Common myeloid progenitor, CD34-positive (primary cell): Measurements from ENCODE around the gene SRL.

ENCODE experiments used
- CTCF ChIA-PET: fragments of 350-600 bp; sonication (Branson Sonifier 250); formaldehyde crosslinking; loops from one replicate; lab custom pipeline; 2021; ENCODE audit warnings: antibody characterized with exemption; lab: Charles Lee
- POLR2A ChIA-PET: fragments of 350-600 bp; sonication (Branson Sonifier 250); formaldehyde crosslinking; loops from one replicate; lab custom pipeline; 2021; ENCODE audit warnings: antibody characterized with exemption; lab: Charles Lee
- DNase-seq, 3 donors: peaks; one replicate each; pipeline versions ENCODE4 v3.0.0 to v3.0.0-alpha.2; 2013
- H3K27ac ChIP-seq, 2 experiments: 1 replicate in 1 of 2; 2 replicates in 1 of 2; pipeline ENCODE4 v1.7.0; 2013; ENCODE audit warnings: inconsistent platforms in 2 of 2, low read length in 2 of 2, mild to moderate bottlenecking in 2 of 2, low read depth in 1 of 2, moderate library complexity in 1 of 2; ENCODE audit not compliant: severe bottlenecking in 2 of 2, insufficient read depth in 1 of 2, poor library complexity in 1 of 2
- H3K27me3 ChIP-seq, 5 experiments: replicated peaks in 2 of 5; 1 replicate in 3 of 5; 2 replicates in 2 of 5; pipeline versions ENCODE4 v1.6.1 to v1.7.0; 2013; ENCODE audit warnings: low read length in 4 of 5, mild to moderate bottlenecking in 2 of 5, moderate library complexity in 2 of 5, inconsistent platforms in 1 of 5; ENCODE audit not compliant: insufficient read depth in 5 of 5, control insufficient read depth in 4 of 5
- H3K36me3 ChIP-seq, 4 experiments: 1 replicate in 2 of 4; 2 replicates in 2 of 4; pipeline versions ENCODE4 v1.6.1 to v1.7.0; 2013; ENCODE audit warnings: low read length in 3 of 4, control low read depth in 1 of 4, mild to moderate bottlenecking in 1 of 4; ENCODE audit not compliant: control insufficient read depth in 4 of 4, insufficient read depth in 4 of 4
- H3K4me1 ChIP-seq, 4 experiments: 1 replicate in 3 of 4; 2 replicates in 1 of 4; pipeline versions ENCODE4 v1.6.1 to v1.7.1; 2013; ENCODE audit warnings: low read length in 3 of 4, mild to moderate bottlenecking in 3 of 4, control low read depth in 1 of 4, inconsistent platforms in 1 of 4, moderate library complexity in 1 of 4; ENCODE audit not compliant: control insufficient read depth in 4 of 4, insufficient read depth in 4 of 4; ENCODE audit errors: control extremely low read depth in 1 of 4
- H3K4me3 ChIP-seq, 7 experiments: 1 replicate in 4 of 7; 2 replicates in 3 of 7; pipeline versions ENCODE4 v1.5.1 to v1.7.0; 2013; ENCODE audit warnings: mild to moderate bottlenecking in 7 of 7, low read length in 6 of 7, moderate library complexity in 6 of 7, inconsistent platforms in 2 of 7, low read depth in 2 of 7, control low read depth in 1 of 7; ENCODE audit not compliant: insufficient read depth in 4 of 7, control insufficient read depth in 1 of 7; ENCODE audit errors: extremely low read depth in 1 of 7
- H3K9me3 ChIP-seq, 5 experiments: 1 replicate in 4 of 5; 2 replicates in 1 of 5; pipeline versions ENCODE4 v1.6.1 to v1.7.1; 2013; ENCODE audit warnings: low read length in 4 of 5, mild to moderate bottlenecking in 2 of 5, inconsistent platforms in 1 of 5, low read depth in 1 of 5, moderate library complexity in 1 of 5; ENCODE audit not compliant: control insufficient read depth in 4 of 5, insufficient read depth in 2 of 5; ENCODE audit errors: control extremely low read depth in 1 of 5
- WGBS: methylation state at CpG from one replicate; pipeline ENCODE4 v1.1.5; 2013; ENCODE audit not compliant: insufficient coverage; 5-methylcytosine and 5-hydroxymethylcytosine counted together

The SRL gene

GRCh38 chr16:4200000-4200780, 41.7 kb downstream of the SRL start:
- H3K4me3 ChIP-seq = peak overlapping the region in 2 of 7 experiments; percentile 15 to 33
- WGBS = 20% methylated on average over 13 of the region's 15 CpGs
- peak; percentile 66 to 72 (median 66) for DNase-seq
- peaks cover 0 to 9% (median 7%) of the 10 kb centered on the region in 4 experiments for H3K4me1 ChIP-seq
- H3K27ac ChIP-seq = no peak overlapping the region
- no peaks in the 10 kb centered on the region for H3K9me3 ChIP-seq
- POLR2A ChIA-PET = no interaction called here
- H3K36me3 ChIP-seq = no peaks in the 10 kb centered on the region
- no peaks in the 10 kb centered on the region for H3K27me3 ChIP-seq
- CTCF ChIA-PET = interaction anchor here (0.7 to 2.7 kb wide), 17 partner anchors 9 to 139 kb away, joined by 3 to 13 read pairs (median 4); no protein-coding TSS in a partner anchor

GRCh38 chr16:4198816-4199215, 43.1 kb downstream of the SRL start:
- no peak for DNase-seq
- Histone ChIP-seq H3K4me1 (peaks cover 3 to 21% (median 17%) of the 10 kb centered on the region in 4 experiments), H3K36me3 (no peaks in the 10 kb centered on the region), H3K27me3 (no peaks in the 10 kb centered on the region), H3K9me3 (no peaks in the 10 kb centered on the region), H3K27ac (no peak overlapping the region), H3K4me3 (no peak overlapping the region)
- POLR2A ChIA-PET = interaction anchor here (0.5 kb wide), 1 partner anchor 647 kb away, joined by 3 read pairs; no protein-coding TSS in a partner anchor
- CTCF ChIA-PET = interaction anchor here (0.8 to 2.7 kb wide), 5 partner anchors 15 to 129 kb away, joined by 3 to 13 read pairs (median 3); no protein-coding TSS in a partner anchor
- 90% methylated on average over 2 of the region's 4 CpGs for WGBS

GRCh38 chr16:4194661-4195060, 47.2 kb downstream of the SRL start:
- DNase-seq = peak; percentile 17 to 56 (median 53)
- Histone ChIP-seq H3K27me3 (peaks cover 0 to 1% (median 0%) of the 10 kb centered on the region in 5 experiments), H3K9me3 (no peaks in the 10 kb centered on the region), H3K27ac (no peak overlapping the region), H3K4me3 (no peak overlapping the region), H3K36me3 (no peaks in the 10 kb centered on the region), H3K4me1 (peaks cover 3 to 14% (median 9%) of the 10 kb centered on the region in 4 experiments)
- ChIA-PET POLR2A (no interaction called here), CTCF (interaction anchor here (2.2 kb wide), 1 partner anchor 59 kb away, joined by 8 read pairs; no protein-coding TSS in a partner anchor)
- 29% methylated on average over 4 of the region's 4 CpGs for WGBS

- POLR2A ChIA-PET = no interaction called here
- Histone ChIP-seq H3K4me3 (no peak overlapping the region), H3K27me3 (peaks cover 0 to 2% (median 0%) of the 10 kb centered on the region in 5 experiments), H3K36me3 (no peaks in the 10 kb centered on the region), H3K27ac (no peak overlapping the region), H3K4me1 (peaks cover 3 to 14% (median 9%) of the 10 kb centered on the region in 4 experiments), H3K9me3 (no peaks in the 10 kb centered on the region)
- 100% methylated on average over 1 of the region's 1 CpG for WGBS
- CTCF ChIA-PET = interaction anchor here (0.8 to 1.5 kb wide), 3 partner anchors 12 to 74 kb away, joined by 3 read pairs; no protein-coding TSS in a partner anchor
- no peak for DNase-seq
Measured at GRCh38 chr16:4193920-4194319, 48.0 kb downstream of the SRL start.

- DNase-seq = no peak
- Histone ChIP-seq H3K4me3 (no peak overlapping the region), H3K27ac (no peak overlapping the region), H3K27me3 (peaks cover 0 to 7% (median 0%) of the 10 kb centered on the region in 5 experiments), H3K9me3 (no peaks in the 10 kb centered on the region), H3K4me1 (peaks cover 3 to 14% (median 9%) of the 10 kb centered on the region in 4 experiments), H3K36me3 (no peaks in the 10 kb centered on the region)
- WGBS = 98% methylated on average over 9 of the region's 14 CpGs
- ChIA-PET CTCF (interaction anchor here (0.8 to 1.6 kb wide), 2 partner anchors 8 to 138 kb away, joined by 3 to 6 read pairs; no protein-coding TSS in a partner anchor), POLR2A (no interaction called here)
Measured at GRCh38 chr16:4192206-4192605, 49.7 kb downstream of the SRL start.

GRCh38 chr16:4190712-4191333, 51.1 kb downstream of the SRL start:
- Histone ChIP-seq H3K27ac (no peak overlapping the region), H3K4me3 (no peak overlapping the region), H3K36me3 (no peaks in the 10 kb centered on the region), H3K9me3 (no peaks in the 10 kb centered on the region), H3K4me1 (peaks cover 3 to 14% (median 9%) of the 10 kb centered on the region in 4 experiments), H3K27me3 (peaks cover 0 to 7% (median 0%) of the 10 kb centered on the region in 5 experiments)
- WGBS = 98% methylated on average over 11 of the region's 13 CpGs
- CTCF ChIA-PET = interaction anchor here (1.6 kb wide), 1 partner anchor 10 kb away, joined by 6 read pairs; no protein-coding TSS in a partner anchor
- POLR2A ChIA-PET = no interaction called here
- no peak for DNase-seq
